ENCODE results near the gene PGGT1B. TPM values are rescaled to one million over a fixed set of nuclear protein-coding genes. Genes with fewer than 3 reads are reported as not detected.
"Not testable (repeated sequence)": the region's sequence is repeated elsewhere in the genome, so short reads cannot be mapped to it uniquely, and the experiment has no call there.

Gene PGGT1B
- total and polyA plus RNA-seq, 4 donors, result 3.7 to 45.5 (median 20.7) TPM

- intact Hi-C loops (cut with DNase I), result no loop called here
- DNase-seq (no peak), ATAC-seq (ENCODE audit: low FRiP score) (no peak)
- Histone ChIP-seq H3K36me3 (ENCODE audit: control insufficient read depth in 1 of 2, insufficient read depth in 2 of 2, low read length in 1 of 2) (no peaks in the 10 kb centered on the region), H3K9me3 (ENCODE audit: control insufficient read depth, low read length) (no peaks in the 10 kb centered on the region), H3K27me3 (ENCODE audit: control insufficient read depth in 1 of 2, insufficient read depth in 2 of 2, low read length in 1 of 2) (no peaks in the 10 kb centered on the region), H3K27ac (ENCODE audit: low read depth in 1 of 2, low read length in 2 of 2) (no peak overlapping the region), H3K4me3 (ENCODE audit: low read length in 2 of 2) (no peak overlapping the region), H3K4me1 (ENCODE audit: control insufficient read depth in 1 of 2, insufficient read depth in 2 of 2, low read length in 2 of 2) (peaks cover 0 to 2% of the 10 kb centered on the region in 2 donors)
- 94 to 97% methylated on average over 13 of the region's 13 CpGs for WGBS, 2 donors
Observed at GRCh38 chr5:115265220-115265619, 2.5 kb upstream of the PGGT1B start.

- Histone ChIP-seq H3K27me3 (ENCODE audit: control insufficient read depth in 1 of 2, insufficient read depth in 2 of 2, low read length in 1 of 2) (no peaks in the 10 kb centered on the region), H3K4me3 (ENCODE audit: low read length in 2 of 2) (no peak overlapping the region), H3K9me3 (ENCODE audit: control insufficient read depth, low read length) (no peaks in the 10 kb centered on the region), H3K27ac (ENCODE audit: low read depth in 1 of 2, low read length in 2 of 2) (no peak overlapping the region), H3K4me1 (ENCODE audit: control insufficient read depth in 1 of 2, insufficient read depth in 2 of 2, low read length in 2 of 2) (peaks cover 0 to 2% of the 10 kb centered on the region in 2 donors), H3K36me3 (ENCODE audit: control insufficient read depth in 1 of 2, insufficient read depth in 2 of 2, low read length in 1 of 2) (no peaks in the 10 kb centered on the region)
- WGBS, 2 donors, result 97 to 100% methylated on average over 13 of the region's 13 CpGs
- ATAC-seq (ENCODE audit: low FRiP score), result no peak
- peak in 1 of 2 donors; percentile 46 for DNase-seq
- intact Hi-C loops (cut with DNase I), result no loop called here
Observed at GRCh38 chr5:115264786-115265185, 2.1 kb upstream of the PGGT1B start.

GRCh38 chr5:115263078-115263380, 352 bp upstream of the PGGT1B start:
- H3K27me3 ChIP-seq (ENCODE audit: control insufficient read depth in 1 of 2, insufficient read depth in 2 of 2, low read length in 1 of 2), result no peaks in the 10 kb centered on the region
- H3K27ac ChIP-seq (ENCODE audit: low read depth in 1 of 2, low read length in 2 of 2), result peak overlapping the region in 1 of 2 donors; percentile 84
- ATAC-seq (ENCODE audit: low FRiP score) (no peak), DNase-seq (no peak)
- intact Hi-C loops (cut with DNase I), result no loop called here
- WGBS, 2 donors, result 43% methylated on average over 7 of the region's 7 CpGs
- no peaks in the 10 kb centered on the region for H3K36me3 ChIP-seq (ENCODE audit: control insufficient read depth in 1 of 2, insufficient read depth in 2 of 2, low read length in 1 of 2)
- H3K4me3 ChIP-seq (ENCODE audit: low read length in 2 of 2), result peak overlapping the region; percentile 96 to 98
- no peaks in the 10 kb centered on the region for H3K9me3 ChIP-seq (ENCODE audit: control insufficient read depth, low read length)
- H3K4me1 ChIP-seq (ENCODE audit: control insufficient read depth in 1 of 2, insufficient read depth in 2 of 2, low read length in 2 of 2), result peaks cover 2 to 3% of the 10 kb centered on the region in 2 donors

GRCh38 chr5:115262011-115262320, 711 bp downstream of the PGGT1B start:
- ATAC-seq (ENCODE audit: low FRiP score) (peak; percentile 15), DNase-seq (no peak)
- Histone ChIP-seq H3K9me3 (ENCODE audit: control insufficient read depth, low read length) (no peaks in the 10 kb centered on the region), H3K27ac (ENCODE audit: low read depth in 1 of 2, low read length in 2 of 2) (no peak overlapping the region), H3K4me3 (ENCODE audit: low read length in 2 of 2) (peak overlapping the region; percentile 96 to 98), H3K36me3 (ENCODE audit: control insufficient read depth in 1 of 2, insufficient read depth in 2 of 2, low read length in 1 of 2) (no peaks in the 10 kb centered on the region), H3K4me1 (ENCODE audit: control insufficient read depth in 1 of 2, insufficient read depth in 2 of 2, low read length in 2 of 2) (peaks cover 2 to 3% of the 10 kb centered on the region in 2 donors), H3K27me3 (ENCODE audit: control insufficient read depth in 1 of 2, insufficient read depth in 2 of 2, low read length in 1 of 2) (no peaks in the 10 kb centered on the region)
- WGBS, 2 donors, result 3 to 4% methylated on average over 8 of the region's 8 CpGs
- intact Hi-C loops (cut with DNase I), result no loop called here

- intact Hi-C loops (cut with DNase I), result no loop called here
- H3K4me3 ChIP-seq (ENCODE audit: low read length in 2 of 2), result no peak overlapping the region
- ATAC-seq (ENCODE audit: low FRiP score) (no peak), DNase-seq (no peak)
- no peak overlapping the region for H3K27ac ChIP-seq (ENCODE audit: low read depth in 1 of 2, low read length in 2 of 2)
- H3K27me3 ChIP-seq (ENCODE audit: control insufficient read depth in 1 of 2, insufficient read depth in 2 of 2, low read length in 1 of 2), result no peaks in the 10 kb centered on the region
- 91 to 92% methylated on average over 2 of the region's 2 CpGs for WGBS, 2 donors
- H3K4me1 ChIP-seq (ENCODE audit: control insufficient read depth in 1 of 2, insufficient read depth in 2 of 2, low read length in 2 of 2), result peaks cover 2 to 3% of the 10 kb centered on the region in 2 donors
- H3K9me3 ChIP-seq (ENCODE audit: control insufficient read depth, low read length), result no peaks in the 10 kb centered on the region
- H3K36me3 ChIP-seq (ENCODE audit: control insufficient read depth in 1 of 2, insufficient read depth in 2 of 2, low read length in 1 of 2), result no peaks in the 10 kb centered on the region
Observed at GRCh38 chr5:115260248-115260647, 2.4 kb downstream of the PGGT1B start.

- no peak overlapping the region for H3K27ac ChIP-seq (ENCODE audit: low read depth in 1 of 2, low read length in 2 of 2)
- H3K4me3 ChIP-seq (ENCODE audit: low read length in 2 of 2), result no peak overlapping the region
- ATAC-seq (ENCODE audit: low FRiP score) (no peak), DNase-seq (no peak)
- peaks cover 2 to 3% of the 10 kb centered on the region in 2 donors for H3K4me1 ChIP-seq (ENCODE audit: control insufficient read depth in 1 of 2, insufficient read depth in 2 of 2, low read length in 2 of 2)
- H3K36me3 ChIP-seq (ENCODE audit: control insufficient read depth in 1 of 2, insufficient read depth in 2 of 2, low read length in 1 of 2), result no peaks in the 10 kb centered on the region
- no peaks in the 10 kb centered on the region for H3K27me3 ChIP-seq (ENCODE audit: control insufficient read depth in 1 of 2, insufficient read depth in 2 of 2, low read length in 1 of 2)
- H3K9me3 ChIP-seq (ENCODE audit: control insufficient read depth, low read length), result no peaks in the 10 kb centered on the region
- intact Hi-C loops (cut with DNase I), result no loop called here
Observed at GRCh38 chr5:115257981-115258380, 4.7 kb downstream of the PGGT1B start.

- ATAC-seq (ENCODE audit: low FRiP score); H3K36me3 ChIP-seq (ENCODE audit: control insufficient read depth in 1 of 2, insufficient read depth in 2 of 2, low read length in 1 of 2); DNase-seq; H3K4me3 ChIP-seq (ENCODE audit: low read length in 2 of 2); H3K27ac ChIP-seq (ENCODE audit: low read depth in 1 of 2, low read length in 2 of 2); H3K9me3 ChIP-seq (ENCODE audit: control insufficient read depth, low read length); H3K27me3 ChIP-seq (ENCODE audit: control insufficient read depth in 1 of 2, insufficient read depth in 2 of 2, low read length in 1 of 2); H3K4me1 ChIP-seq (ENCODE audit: control insufficient read depth in 1 of 2, insufficient read depth in 2 of 2, low read length in 2 of 2): not testable (repeated sequence)
- intact Hi-C loops (cut with DNase I), result loop anchor here in 1 of 2 donors (10.0 kb wide), 1 partner anchor 85 kb away; the partner anchor contains the start of gene TRIM36
- WGBS, 2 donors, result 70 to 81% methylated on average over 5 of the region's 5 CpGs
Observed at GRCh38 chr5:115249379-115249778, 13.3 kb downstream of the PGGT1B start.

- no peaks in the 10 kb centered on the region for H3K27me3 ChIP-seq (ENCODE audit: control insufficient read depth in 1 of 2, insufficient read depth in 2 of 2, low read length in 1 of 2)
- ATAC-seq (ENCODE audit: low FRiP score), result no peak
- 32 to 33% methylated on average over 3 of the region's 3 CpGs for WGBS, 2 donors
- H3K36me3 ChIP-seq (ENCODE audit: control insufficient read depth in 1 of 2, insufficient read depth in 2 of 2, low read length in 1 of 2), result no peaks in the 10 kb centered on the region
- no peak overlapping the region for H3K27ac ChIP-seq (ENCODE audit: low read depth in 1 of 2, low read length in 2 of 2)
- peaks cover 0 to 3% of the 10 kb centered on the region in 2 donors for H3K4me1 ChIP-seq (ENCODE audit: control insufficient read depth in 1 of 2, insufficient read depth in 2 of 2, low read length in 2 of 2)
- DNase-seq, result no peak
- no peaks in the 10 kb centered on the region for H3K9me3 ChIP-seq (ENCODE audit: control insufficient read depth, low read length)
- H3K4me3 ChIP-seq (ENCODE audit: low read length in 2 of 2), result no peak overlapping the region
- intact Hi-C loops (cut with DNase I), result loop anchor here (1.0 to 10.0 kb wide), 3 partner anchors 82 to 148 kb away; partner anchors contain the start of gene TRIM36 (in 1 of the 2)
Observed at GRCh38 chr5:115246361-115246991, 16.2 kb downstream of the PGGT1B start.

GRCh38 chr5:115243412-115243811, 19.3 kb downstream of the PGGT1B start:
- no peaks in the 10 kb centered on the region for H3K27me3 ChIP-seq (ENCODE audit: control insufficient read depth in 1 of 2, insufficient read depth in 2 of 2, low read length in 1 of 2)
- intact Hi-C loops (cut with DNase I), result loop anchor here (5.0 to 10.0 kb wide), 2 partner anchors 76 to 79 kb away; partner anchors contain the start of gene TRIM36 (in 2 of the 2)
- H3K9me3 ChIP-seq (ENCODE audit: control insufficient read depth, low read length), result no peaks in the 10 kb centered on the region
- H3K36me3 ChIP-seq (ENCODE audit: control insufficient read depth in 1 of 2, insufficient read depth in 2 of 2, low read length in 1 of 2), result no peaks in the 10 kb centered on the region
- no peak for ATAC-seq (ENCODE audit: low FRiP score)
- H3K4me3 ChIP-seq (ENCODE audit: low read length in 2 of 2), result no peak overlapping the region
- H3K27ac ChIP-seq (ENCODE audit: low read depth in 1 of 2, low read length in 2 of 2), result no peak overlapping the region
- peaks cover 0 to 3% of the 10 kb centered on the region in 2 donors for H3K4me1 ChIP-seq (ENCODE audit: control insufficient read depth in 1 of 2, insufficient read depth in 2 of 2, low read length in 2 of 2)
- DNase-seq, result no peak

All from aorta (tissue), 5 donors.